ENCODE measurements around the gene SKOR1. TPM values are rescaled to one million over a fixed set of nuclear protein-coding genes. Genes with fewer than 3 reads are reported as not detected.

The SKOR1 gene
- total and polyA plus RNA-seq, 2 of the 8 experiments (the other 6 are each of a cell fraction or from before 2014, with no cell fraction given): 0.03 to 0.11 TPM

DNA sequence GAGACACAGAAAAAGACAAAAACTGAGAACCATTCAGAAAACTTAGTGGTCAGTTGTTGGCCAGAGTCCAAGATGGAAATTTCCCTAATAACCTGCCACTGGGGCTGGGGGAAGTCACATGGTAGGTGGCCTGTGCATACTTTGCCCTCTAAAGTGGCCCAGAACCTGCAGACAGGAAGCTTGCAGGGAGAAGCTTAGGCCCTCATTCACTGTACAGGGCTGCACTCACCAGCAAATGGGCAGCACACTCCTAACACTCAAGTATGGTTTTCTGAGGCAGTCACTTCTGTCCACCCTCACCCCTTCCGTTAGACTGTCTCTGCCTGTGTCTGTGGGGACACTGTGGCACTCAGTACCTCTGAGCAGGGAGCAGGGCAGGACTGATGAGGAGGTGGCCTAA, 29.0 kb downstream of the SKOR1 start:
- H2BK15ac ChIP-seq (ENCODE audit: low read length): peak overlapping the region; percentile 93
- H4K5ac ChIP-seq (ENCODE audit: insufficient read length, low read depth, low read length): no peak overlapping the region
- H3K4me3 ChIP-seq (ENCODE audit: extremely low read depth in 1 of 4, insufficient read depth in 2 of 4, low read depth in 3 of 4, low read length in 4 of 4): no peak overlapping the region
- no peaks in the 10 kb centered on the region for H4K20me1 ChIP-seq (replicated peaks in 1 of 2; ENCODE audit: control insufficient read depth in 1 of 2, insufficient read depth in 2 of 2, low read length in 2 of 2)
- no peak overlapping the region for H3K56ac ChIP-seq (replicated peaks; ENCODE audit: insufficient read length, low read depth, low read length)
- H3K14ac ChIP-seq (ENCODE audit: insufficient read length): no peak overlapping the region
- no peak overlapping the region for H2AFZ ChIP-seq (ENCODE audit: low read length)
- H4K91ac ChIP-seq (replicated peaks; ENCODE audit: insufficient read length, low read length): peak overlapping the region; percentile 18
- no peak overlapping the region for H3K9ac ChIP-seq (replicated peaks in 1 of 4; ENCODE audit: extremely low read depth in 1 of 4, low read depth in 3 of 4, low read length in 3 of 4)
- H2BK120ac ChIP-seq (replicated peaks; ENCODE audit: low read depth, low read length): no peak overlapping the region
- peak overlapping the region; percentile 30 for H3K4ac ChIP-seq (replicated peaks; ENCODE audit: insufficient read length, low read depth, low read length)
- CTCF ChIA-PET (ENCODE audit: partially characterized antibody): interaction anchor here (1.0 to 3.6 kb wide), 4 partner anchors 9 to 321 kb away, joined by 3 to 15 read pairs (median 6); no protein-coding TSS in a partner anchor
- peak overlapping the region; percentile 53; the same call in 1 of the 2 replicates for H2BK20ac ChIP-seq (ENCODE audit: low read length)
- no peaks in the 10 kb centered on the region for H3K79me1 ChIP-seq (ENCODE audit: low read depth, low read length)
- peaks cover 6 to 16% (median 9%) of the 10 kb centered on the region in 4 experiments; a peak in 5 of 7 replicates for H3K4me1 ChIP-seq (replicated peaks in 1 of 4; ENCODE audit: control insufficient read depth in 3 of 4, insufficient read depth in 4 of 4, low read length in 3 of 4)
- peak overlapping the region; percentile 10; the same call in 1 of the 2 replicates for H3K18ac ChIP-seq (ENCODE audit: extremely low read depth, low read length)
- peaks cover 0 to under 1% (median 0%) of the 10 kb centered on the region in 4 experiments; a peak in 1 of 7 replicates for H3K27me3 ChIP-seq (replicated peaks in 1 of 4; ENCODE audit: control insufficient read depth in 3 of 4, extremely low read depth in 1 of 4, insufficient read depth in 3 of 4, low read length in 3 of 4)
- H2AK5ac ChIP-seq (ENCODE audit: low read depth, low read length): 0 out of 2 replicates have a peak overlapping the region, but pooled peaks have one; percentile 25
- H3K23me2 ChIP-seq (ENCODE audit: low read depth, low read length): no peaks in the 10 kb centered on the region
- POLR2A ChIA-PET (ENCODE audit: partially characterized antibody): interaction anchor here (0.7 to 1.8 kb wide), 2 partner anchors 9 to 210 kb away, joined by 3 to 9 read pairs; no protein-coding TSS in a partner anchor
- H3K9me3 ChIP-seq (ENCODE audit: insufficient read depth in 2 of 2, low read depth in 1 of 2, low read length in 1 of 2): no peaks in the 10 kb centered on the region; a peak in 1 of 4 replicates
- no peaks in the 10 kb centered on the region for H3K36me3 ChIP-seq (ENCODE audit: control insufficient read depth in 2 of 4, insufficient read depth in 4 of 4, low read length in 3 of 4)
- FAIRE-seq: no peak
- peak overlapping the region; percentile 41; the same call in 1 of the 2 replicates for H2BK5ac ChIP-seq (ENCODE audit: low read depth, low read length)
- H3K4me2 ChIP-seq (ENCODE audit: insufficient read depth in 1 of 2, low read depth in 2 of 2, low read length in 2 of 2): peak overlapping the region in 1 of 2 experiments; percentile 42; a peak in 1 of 4 replicates
- no peak for DNase-seq (ENCODE audit: low read depth in 1 of 2, low spot score in 2 of 2)
- H3K27ac ChIP-seq (ENCODE audit: low read depth, low read length): peak overlapping the region; percentile 59; the same call in 1 of the 2 replicates
- no peak overlapping the region for H4K8ac ChIP-seq (ENCODE audit: extremely low read depth, insufficient read depth, low read length)
- no peak overlapping the region for H3K23ac ChIP-seq (ENCODE audit: insufficient read length)
- WGBS, 2 experiments (ENCODE audit: extremely low coverage in 1 of 2, insufficient coverage in 1 of 2, insufficient read length in 1 of 2, insufficient replicate concordance in 2 of 2, low coverage in 1 of 2, low lambda C conversion rate in 2 of 2, missing lambda C conversion rate in 1 of 2): 88% methylated on average over 1 of the region's 1 CpG; no CpG with 5 or more reads in 1 of the 2 experiments
- H3K79me2 ChIP-seq (ENCODE audit: control insufficient read depth in 1 of 2, insufficient read depth in 2 of 2, low read length in 2 of 2): no peaks in the 10 kb centered on the region
- peak overlapping the region; percentile 78 for H2BK12ac ChIP-seq (ENCODE audit: low read depth, low read length)
- TF ChIP-seq BACH1 (IDR thresholded peaks at IDR 0.05; ENCODE audit: low read length): no peak
- no peak for TF ChIP-seq PHF8 (conservative IDR thresholded peaks at IDR 0.05; ENCODE audit: low read depth, low read length)
- no peak for TF ChIP-seq POU5F1 (IDR thresholded peaks at IDR 0.05; ENCODE audit: low read depth, low read length)
- TF ChIP-seq SIRT6 (IDR thresholded peaks at IDR 0.05; ENCODE audit: low read length): no peak
- TF ChIP-seq TBP (IDR thresholded peaks at IDR 0.05; ENCODE audit: low read depth, low read length): no peak
